Measurements from ENCODE around the gene TFE3.

- TF ChIP-seq JUNB (IDR thresholded peaks at IDR 0.05; ENCODE audit: unreplicated experiment) (no peak), CTCF (conservative IDR thresholded peaks at IDR 0.05; ENCODE audit: low read depth in 2 of 2) (no peak), POLR2AphosphoS5 (IDR thresholded peaks at IDR 0.05; ENCODE audit: low read depth) (no peak), REST (IDR thresholded peaks at IDR 0.05; ENCODE audit: unreplicated experiment) (no peak), ZNF331 (CRISPR knock-in tag; IDR thresholded peaks at IDR 0.05; ENCODE audit: low read depth) (no peak), EZH2 (IDR thresholded peaks at IDR 0.05; ENCODE audit: low read depth, unreplicated experiment) (no peak)
These were observed 25.9 kb upstream of the TFE3 start for GRCh38 chrX:49069038-49069437.

Data from GM23338 (cell line).